HG02642 (cell line): Measurements from ENCODE around the gene PCDHA13.
"Not testable (repeated sequence)": the region's sequence is repeated elsewhere in the genome, so short reads cannot be mapped to it uniquely, and the experiment has no call there.

Experiments used
- ATAC-seq: cut with Tn5 transposase; IDR thresholded peaks from one replicate; pipeline ENCODE4 v1.9.1; 2021; ENCODE audit warnings: mild to moderate bottlenecking; ENCODE audit not compliant: unreplicated experiment, poor library complexity

The PCDHA13 gene, protein sequence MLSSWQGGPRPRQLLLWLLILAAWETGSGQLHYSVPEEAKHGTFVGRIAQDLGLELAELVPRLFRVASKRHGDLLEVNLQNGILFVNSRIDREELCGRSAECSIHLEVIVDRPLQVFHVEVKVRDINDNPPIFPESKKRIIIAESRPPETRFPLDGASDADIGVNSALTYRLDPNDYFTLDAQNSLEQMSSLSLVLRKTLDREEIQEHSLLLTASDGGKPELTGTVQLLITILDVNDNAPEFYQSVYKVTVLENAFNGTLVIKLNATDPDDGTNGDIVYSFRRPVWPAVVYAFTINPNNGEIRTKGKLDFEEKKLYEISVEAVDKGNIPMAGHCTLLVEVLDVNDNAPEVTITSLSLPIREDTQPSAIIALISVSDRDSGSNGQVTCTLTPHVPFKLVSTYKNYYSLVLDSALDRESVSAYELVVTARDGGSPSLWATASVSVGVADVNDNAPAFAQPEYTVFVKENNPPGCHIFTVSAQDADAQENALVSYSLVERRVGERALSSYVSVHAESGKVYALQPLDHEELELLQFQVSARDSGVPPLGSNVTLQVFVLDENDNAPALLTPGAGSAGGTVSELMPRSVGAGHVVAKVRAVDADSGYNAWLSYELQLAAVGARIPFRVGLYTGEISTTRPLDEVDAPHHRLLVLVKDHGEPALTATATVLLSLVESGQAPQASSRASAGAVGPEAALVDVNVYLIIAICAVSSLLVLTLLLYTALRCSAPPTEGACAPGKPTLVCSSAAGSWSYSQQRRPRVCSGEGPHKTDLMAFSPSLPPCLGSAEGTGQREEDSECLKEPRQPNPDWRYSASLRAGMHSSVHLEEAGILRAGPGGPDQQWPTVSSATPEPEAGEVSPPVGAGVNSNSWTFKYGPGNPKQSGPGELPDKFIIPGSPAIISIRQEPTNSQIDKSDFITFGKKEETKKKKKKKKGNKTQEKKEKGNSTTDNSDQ

DNA sequence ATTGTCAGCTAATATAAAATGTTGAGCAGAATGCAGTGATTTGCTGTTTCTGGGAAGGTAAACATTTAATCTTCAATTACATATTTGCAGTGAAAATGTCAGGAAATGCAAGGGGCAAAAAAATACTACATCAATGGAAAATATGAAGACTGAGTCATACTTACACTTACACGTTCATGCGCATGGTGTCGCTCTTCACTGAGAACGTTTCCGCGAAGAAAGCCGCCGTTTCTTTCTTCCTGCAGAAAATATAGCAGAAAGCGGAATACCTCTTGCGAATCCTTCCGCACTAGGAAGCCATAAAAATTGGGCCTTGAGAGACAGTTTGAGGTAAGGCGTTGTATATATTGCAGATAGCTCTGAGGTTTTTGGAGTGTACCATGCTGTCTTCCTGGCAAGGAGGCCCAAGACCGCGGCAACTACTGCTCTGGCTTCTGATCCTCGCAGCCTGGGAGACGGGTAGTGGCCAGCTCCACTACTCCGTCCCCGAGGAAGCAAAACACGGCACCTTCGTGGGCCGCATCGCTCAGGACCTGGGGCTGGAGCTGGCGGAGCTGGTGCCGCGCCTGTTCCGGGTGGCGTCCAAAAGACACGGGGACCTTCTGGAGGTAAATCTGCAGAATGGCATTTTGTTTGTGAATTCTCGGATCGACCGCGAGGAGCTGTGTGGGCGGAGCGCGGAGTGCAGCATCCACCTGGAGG is at the start of gene PCDHA13:
TSS of gene PCDHA13 (plus strand) at position 236 of the 702 bp plus-strand sequence. CDS start at position 381, 145 bp downstream.
- ATAC-seq = no peak

DNA sequence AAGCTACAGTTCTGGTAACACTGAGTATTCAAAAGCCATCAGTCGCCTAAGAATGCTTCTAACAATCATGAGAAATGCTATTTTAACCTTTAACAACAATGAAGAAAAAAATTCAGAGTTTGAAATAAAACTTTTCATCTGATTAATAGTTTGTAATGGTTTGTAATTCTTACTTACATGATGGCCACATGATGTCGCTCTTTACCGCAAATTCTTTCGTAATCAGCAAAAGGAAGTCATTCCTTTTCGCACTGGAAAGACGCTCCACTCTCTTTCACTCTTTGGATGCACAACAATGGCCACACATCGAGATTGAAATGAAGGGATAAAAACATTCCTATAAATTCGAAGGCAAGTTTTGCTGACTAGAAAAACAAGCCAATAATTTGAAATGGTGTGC is 47.9 kb upstream of the PCDHA13 start, which contains the start of gene PCDHA7:
TSS of gene PCDHA7 (plus strand) at position 277 of the 400 bp plus-strand sequence. CDS start at position 392, 115 bp downstream.
- ATAC-seq = no peak

DNA sequence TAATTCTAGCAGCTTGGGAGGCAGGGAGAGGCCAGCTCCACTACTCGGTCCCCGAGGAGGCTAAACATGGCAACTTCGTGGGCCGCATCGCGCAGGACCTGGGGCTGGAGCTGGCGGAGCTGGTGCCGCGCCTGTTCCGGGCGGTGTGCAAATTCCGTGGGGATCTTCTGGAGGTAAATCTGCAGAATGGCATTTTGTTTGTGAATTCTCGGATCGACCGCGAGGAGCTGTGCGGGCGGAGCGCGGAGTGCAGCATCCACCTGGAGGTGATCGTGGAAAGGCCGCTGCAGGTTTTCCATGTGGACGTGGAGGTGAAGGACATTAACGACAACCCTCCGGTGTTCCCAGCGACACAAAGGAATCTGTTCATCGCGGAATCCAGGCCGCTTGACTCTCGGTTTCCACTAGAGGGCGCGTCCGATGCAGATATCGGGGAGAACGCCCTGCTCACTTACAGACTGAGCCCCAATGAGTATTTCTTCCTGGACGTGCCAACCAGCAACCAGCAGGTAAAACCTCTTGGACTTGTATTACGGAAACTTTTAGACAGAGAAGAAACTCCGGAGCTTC is 47.4 kb upstream of the PCDHA13 start:
- ATAC-seq = not testable (repeated sequence)

DNA sequence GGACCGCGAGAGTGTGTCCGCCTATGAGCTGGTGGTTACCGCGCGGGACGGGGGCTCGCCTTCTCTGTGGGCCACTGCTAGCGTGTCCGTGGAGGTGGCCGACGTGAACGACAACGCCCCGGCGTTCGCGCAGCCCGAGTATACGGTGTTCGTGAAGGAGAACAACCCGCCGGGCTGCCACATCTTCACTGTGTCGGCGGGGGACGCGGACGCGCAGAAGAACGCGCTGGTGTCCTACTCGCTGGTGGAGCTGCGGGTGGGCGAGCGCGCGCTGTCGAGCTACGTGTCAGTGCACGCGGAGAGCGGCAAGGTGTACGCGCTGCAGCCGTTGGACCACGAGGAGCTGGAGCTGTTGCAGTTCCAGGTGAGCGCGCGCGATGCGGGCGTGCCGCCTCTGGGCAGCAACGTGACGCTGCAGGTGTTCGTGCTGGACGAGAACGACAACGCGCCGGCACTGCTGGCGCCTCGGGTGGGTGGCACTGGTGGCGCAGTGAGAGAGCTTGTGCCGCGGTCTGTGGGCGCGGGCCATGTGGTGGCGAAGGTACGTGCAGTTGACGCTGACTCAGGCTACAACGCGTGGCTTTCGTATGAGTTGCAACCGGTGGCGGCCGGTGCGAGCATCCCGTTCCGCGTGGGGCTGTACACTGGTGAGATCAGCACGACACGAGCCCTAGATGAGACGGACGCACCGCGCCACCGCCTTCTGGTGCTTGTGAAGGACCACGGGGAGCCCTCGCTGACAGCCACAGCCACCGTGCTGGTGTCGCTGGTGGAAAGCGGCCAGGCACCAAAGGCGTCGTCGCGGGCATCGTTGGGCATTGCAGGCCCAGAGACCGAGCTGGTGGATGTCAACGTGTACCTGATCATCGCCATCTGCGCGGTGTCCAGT is 46.1 kb upstream of the PCDHA13 start:
- no peak for ATAC-seq

DNA sequence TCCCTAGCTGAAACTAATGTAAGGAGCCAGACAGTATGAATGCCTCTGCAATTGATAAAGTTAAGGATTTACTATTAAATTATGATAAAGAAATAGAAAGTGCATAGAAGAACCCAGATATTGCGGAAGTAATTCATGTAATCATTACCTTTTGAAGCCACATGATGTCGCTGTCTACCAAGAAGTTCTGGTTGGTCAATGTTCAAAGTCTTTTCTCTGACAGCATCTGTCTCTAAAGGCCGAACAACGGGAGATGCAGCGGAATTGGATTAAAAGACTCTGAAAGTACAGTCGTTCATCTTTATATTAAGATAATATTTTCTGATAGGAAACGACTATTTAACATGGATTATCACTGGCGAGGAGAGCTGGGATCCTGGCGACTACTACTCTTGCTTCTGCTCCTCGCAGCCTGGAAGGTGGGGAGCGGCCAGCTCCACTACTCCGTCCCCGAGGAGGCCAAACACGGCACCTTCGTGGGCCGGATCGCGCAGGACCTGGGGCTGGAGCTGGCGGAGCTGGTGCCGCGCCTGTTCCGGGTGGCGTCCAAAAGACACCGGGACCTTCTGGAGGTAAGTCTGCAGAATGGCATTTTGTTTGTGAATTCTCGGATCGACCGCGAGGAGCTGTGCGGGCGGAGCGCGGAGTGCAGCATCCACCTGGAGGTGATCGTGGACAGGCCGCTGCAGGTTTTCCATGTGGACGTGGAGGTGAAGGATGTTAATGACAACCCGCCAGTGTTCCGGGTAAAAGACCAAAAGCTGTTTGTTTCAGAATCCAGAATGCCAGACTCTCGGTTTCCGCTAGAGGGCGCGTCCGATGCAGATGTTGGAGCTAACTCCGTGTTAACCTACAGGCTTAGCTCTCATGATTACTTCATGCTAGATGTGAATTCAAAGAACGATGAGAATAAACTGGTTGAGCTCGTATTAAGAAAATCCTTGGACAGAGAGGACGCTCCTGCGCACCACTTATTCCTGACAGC is 40.7 kb upstream of the PCDHA13 start, which contains the start of gene PCDHA8:
TSS of gene PCDHA8 (plus strand) at position 210 of the 985 bp plus-strand sequence. CDS start at position 345, 135 bp downstream.
- no peak for ATAC-seq

DNA sequence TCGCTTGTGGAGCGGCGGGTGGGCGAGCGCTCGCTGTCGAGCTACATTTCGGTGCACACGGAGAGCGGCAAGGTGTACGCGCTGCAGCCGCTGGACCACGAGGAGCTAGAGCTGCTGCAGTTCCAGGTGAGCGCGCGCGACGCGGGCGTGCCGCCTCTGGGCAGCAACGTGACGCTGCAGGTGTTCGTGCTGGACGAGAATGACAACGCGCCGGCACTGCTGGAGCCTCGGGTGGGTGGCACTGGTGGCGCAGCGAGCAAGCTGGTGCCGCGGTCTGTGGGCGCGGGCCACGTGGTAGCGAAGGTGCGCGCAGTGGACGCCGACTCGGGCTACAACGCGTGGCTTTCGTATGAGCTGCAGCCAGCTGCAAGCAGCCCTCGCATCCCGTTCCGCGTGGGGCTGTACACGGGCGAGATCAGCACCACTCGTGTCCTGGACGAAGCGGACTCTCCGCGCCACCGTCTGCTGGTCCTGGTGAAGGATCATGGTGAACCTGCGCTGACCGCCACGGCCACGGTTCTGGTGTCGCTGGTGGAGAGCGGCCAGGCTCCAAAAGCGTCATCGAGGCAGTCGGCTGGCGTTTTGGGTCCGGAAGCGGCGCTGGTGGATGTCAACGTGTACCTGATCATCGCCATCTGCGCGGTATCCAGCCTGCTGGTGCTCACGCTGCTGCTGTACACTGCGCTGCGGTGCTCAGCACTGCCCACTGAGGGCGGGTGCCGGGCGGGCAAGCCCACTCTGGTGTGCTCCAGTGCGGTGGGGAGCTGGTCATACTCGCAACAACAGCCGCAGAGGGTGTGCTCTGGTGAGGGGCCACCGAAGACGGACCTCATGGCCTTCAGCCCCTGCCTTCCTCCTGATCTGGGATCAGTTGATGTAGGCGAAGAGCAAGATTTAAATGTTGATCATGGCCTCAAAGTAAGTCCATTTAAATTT is 38.9 kb upstream of the PCDHA13 start:
- no peak for ATAC-seq

DNA sequence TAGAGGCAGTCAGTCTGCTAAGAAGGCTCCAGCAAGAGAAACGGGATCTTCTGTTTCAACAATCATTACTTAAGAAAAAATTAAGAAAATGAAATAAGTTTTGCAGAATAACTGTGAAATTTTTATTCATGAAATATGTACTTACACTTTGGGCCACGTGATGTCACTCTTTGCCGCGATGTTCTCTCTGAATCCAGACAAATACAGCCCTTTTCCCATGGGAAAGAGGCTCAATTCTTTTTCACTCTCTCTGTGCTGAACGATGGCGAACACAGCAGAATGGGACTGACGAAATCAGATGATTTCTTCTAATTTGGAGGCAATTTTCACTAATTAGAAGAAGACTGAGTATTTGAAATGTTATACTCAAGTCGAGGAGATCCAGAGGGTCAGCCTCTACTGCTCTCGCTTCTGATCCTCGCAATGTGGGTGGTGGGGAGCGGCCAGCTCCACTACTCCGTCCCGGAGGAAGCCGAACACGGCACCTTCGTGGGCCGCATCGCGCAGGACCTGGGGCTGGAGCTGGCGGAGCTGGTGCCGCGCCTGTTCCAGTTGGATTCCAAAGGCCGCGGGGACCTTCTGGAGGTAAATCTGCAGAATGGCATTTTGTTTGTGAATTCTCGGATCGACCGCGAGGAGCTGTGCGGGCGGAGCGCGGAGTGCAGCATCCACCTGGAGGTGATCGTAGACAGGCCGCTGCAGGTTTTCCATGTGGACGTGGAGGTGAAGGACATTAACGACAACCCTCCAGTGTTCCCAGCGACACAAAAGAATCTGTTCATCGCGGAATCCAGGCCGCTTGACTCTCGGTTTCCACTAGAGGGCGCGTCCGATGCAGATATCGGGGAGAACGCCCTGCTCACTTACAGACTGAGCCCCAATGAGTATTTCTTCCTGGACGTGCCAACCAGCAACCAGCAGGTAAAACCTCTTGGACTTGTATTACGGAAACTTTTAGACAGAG is 33.5 kb upstream of the PCDHA13 start, which contains the start of gene PCDHA9:
TSS of gene PCDHA9 (plus strand) at position 244 of the 964 bp plus-strand sequence. CDS start at position 358, 114 bp downstream.
- ATAC-seq = not testable (repeated sequence)

DNA sequence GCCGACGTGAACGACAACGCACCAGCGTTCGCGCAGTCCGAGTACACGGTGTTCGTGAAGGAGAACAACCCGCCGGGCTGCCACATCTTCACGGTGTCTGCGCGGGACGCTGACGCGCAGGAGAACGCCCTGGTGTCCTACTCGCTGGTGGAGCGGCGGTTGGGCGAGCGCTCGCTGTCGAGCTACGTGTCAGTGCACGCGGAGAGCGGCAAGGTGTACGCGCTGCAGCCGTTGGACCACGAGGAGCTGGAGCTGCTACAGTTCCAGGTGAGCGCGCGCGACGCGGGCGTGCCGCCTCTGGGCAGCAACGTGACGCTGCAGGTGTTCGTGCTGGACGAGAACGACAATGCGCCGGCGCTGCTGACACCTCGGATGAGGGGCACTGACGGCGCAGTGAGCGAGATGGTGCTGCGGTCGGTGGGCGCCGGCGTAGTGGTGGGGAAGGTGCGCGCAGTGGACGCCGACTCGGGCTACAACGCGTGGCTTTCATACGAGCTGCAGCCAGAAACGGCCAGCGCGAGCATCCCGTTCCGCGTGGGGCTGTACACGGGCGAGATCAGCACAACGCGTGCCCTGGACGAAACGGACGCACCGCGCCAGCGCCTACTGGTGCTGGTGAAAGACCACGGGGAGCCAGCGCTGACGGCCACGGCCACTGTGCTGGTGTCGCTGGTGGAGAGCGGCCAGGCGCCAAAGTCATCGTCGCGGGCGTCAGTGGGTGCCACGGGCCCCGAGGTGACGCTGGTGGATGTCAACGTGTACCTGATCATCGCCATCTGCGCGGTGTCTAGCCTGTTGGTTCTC is 31.9 kb upstream of the PCDHA13 start:
- not testable (repeated sequence) for ATAC-seq

DNA sequence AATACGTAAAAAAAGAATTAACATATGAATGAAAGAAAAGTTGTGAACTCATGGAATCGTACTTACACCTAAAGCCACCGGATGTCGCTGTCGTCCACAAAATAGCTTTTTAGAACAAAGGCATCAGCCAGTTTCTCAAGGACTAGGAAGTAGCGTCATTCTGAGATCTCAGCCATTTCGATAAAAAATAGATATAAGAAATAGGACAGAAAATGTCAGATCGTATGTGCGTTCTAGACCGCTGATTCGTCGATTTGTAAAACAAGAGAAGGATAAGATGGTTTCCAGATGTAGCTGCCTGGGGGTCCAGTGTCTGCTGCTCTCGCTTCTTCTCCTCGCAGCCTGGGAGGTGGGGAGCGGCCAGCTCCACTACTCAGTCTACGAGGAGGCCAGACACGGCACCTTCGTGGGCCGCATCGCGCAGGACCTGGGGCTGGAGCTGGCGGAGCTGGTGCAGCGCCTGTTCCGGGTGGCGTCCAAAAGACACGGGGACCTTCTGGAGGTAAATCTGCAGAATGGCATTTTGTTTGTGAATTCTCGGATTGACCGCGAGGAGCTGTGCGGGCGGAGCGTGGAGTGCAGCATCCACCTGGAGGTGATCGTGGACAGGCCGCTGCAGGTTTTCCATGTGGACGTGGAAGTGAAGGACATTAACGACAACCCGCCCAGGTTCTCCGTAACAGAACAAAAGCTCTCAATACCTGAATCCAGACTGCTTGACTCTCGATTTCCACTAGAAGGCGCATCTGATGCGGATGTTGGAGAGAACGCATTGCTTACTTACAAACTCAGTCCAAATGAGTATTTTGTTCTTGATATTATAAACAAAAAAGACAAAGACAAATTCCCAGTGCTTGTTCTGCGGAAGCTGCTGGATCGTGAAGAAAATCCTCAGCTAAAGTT is 25.9 kb upstream of the PCDHA13 start, which contains the start of gene PCDHA10:
TSS of gene PCDHA10 (plus strand) at position 126 of the 903 bp plus-strand sequence. CDS start at position 278, 152 bp downstream.
- ATAC-seq = no peak

DNA sequence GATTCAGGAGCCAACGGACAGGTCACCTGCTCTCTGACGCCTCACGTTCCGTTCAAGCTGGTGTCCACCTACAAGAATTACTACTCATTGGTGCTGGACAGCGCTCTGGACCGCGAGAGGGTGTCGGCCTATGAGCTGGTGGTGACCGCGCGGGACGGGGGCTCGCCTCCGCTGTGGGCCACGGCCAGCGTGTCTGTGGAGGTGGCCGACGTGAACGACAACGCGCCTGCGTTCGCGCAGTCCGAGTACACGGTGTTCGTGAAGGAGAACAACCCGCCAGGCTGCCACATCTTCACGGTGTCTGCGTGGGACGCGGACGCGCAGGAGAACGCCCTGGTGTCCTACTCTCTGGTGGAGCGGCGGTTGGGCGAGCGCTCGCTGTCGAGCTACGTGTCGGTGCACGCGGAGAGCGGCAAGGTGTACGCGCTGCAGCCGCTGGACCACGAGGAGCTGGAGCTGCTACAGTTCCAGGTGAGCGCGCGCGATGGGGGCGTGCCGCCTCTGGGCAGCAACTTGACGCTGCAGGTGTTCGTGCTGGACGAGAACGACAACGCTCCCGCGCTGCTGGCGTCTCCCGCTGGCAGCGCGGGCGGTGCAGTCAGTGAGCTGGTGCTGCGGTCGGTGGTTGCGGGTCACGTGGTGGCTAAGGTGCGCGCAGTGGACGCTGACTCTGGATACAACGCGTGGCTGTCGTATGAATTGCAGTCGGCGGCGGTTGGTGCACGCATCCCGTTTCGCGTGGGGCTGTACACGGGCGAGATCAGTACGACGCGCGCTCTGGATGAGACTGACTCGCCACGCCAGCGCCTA is 24.5 kb upstream of the PCDHA13 start:
- ATAC-seq = no peak

DNA sequence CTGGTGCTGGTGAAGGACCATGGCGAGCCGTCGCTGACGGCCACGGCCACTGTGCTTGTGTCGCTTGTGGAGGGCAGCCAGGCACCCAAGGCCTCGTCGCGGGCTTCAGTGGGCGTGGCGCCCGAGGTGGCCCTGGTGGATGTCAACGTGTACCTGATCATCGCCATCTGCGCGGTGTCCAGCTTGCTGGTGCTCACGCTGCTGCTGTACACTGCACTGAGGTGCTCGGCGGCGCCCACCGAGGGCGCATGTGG is 24.0 kb upstream of the PCDHA13 start:
- ATAC-seq = no peak

DNA sequence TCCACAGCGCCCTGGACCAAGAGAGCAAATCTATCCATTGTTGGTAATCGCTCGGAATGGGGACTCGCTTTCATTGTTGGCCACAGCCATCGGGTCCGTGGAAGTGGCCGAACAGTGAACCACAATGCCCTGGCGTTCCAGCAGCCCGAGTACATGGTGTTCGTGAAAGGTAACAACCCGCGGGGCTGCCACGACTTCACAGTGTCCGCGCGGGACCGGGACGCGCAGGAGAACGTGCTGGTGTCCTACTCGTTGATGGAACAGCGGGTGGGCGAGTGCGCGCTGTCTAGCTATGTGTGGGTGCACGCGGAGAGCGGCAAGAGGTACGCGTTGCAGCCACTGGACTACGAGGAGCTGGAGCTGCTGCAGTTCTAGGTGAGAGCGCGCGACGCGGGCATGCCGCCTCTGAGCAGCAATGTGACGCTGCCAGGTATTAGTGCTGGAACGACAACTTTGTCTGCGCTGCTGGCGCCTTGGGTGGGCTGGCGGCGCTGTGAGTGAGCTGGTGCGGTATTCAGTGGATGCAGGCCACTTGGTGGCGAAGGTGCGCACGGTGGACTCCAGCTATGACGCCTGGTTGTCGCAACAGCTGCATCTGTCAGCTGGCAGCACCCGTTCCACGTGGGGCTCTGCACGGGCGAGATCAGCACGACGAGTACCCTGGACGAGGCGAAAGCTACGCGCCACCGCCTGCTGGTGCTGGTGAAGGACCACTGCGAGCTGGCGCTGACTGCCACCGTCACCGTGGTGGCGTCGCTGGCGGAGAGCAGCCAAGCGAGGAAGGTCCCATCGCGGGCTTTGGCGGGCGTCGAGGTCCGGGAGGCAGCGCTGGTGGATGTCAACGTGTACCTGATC is 19.3 kb upstream of the PCDHA13 start:
- no peak for ATAC-seq
